SK-N-SH treated with all-trans-retinoic acid at 6 μM for 48 hours (cell line): ENCODE measurements around the gene NRDE2.

Experiments used
- BACH2 ChIP-seq: fragments of 250-450 bp; sonication (Bioruptor Pico); IDR thresholded peaks from 2 replicates; pipeline ENCODE4 v1.9.0; 2021; ENCODE audit warnings: mild to moderate bottlenecking, borderline replicate concordance
- GLIS3 ChIP-seq: fragments of 250-450 bp; sonication (Bioruptor Pico); IDR thresholded peaks from 2 replicates; pipeline ENCODE4 v1.5.0; 2020; ENCODE audit warnings: mild to moderate bottlenecking, moderate library complexity
- RARB ChIP-seq: fragments of 250-450 bp; sonication (Bioruptor Pico); IDR thresholded peaks from 2 replicates; pipeline ENCODE4 v1.8.0; 2021; ENCODE audit warnings: mild to moderate bottlenecking, moderate library complexity
- TOX ChIP-seq: fragments of 250-450 bp; sonication (Bioruptor Pico); IDR thresholded peaks from 2 replicates; pipeline ENCODE4 v1.8.0; 2021; ENCODE audit warnings: mild to moderate bottlenecking, moderate library complexity, borderline replicate concordance
- ZNF70 ChIP-seq: fragments of 450-650 bp; formaldehyde crosslinking; IDR thresholded peaks from 2 replicates; pipeline ENCODE4 v1.5.0; 2020; ENCODE audit warnings: mild to moderate bottlenecking, moderate library complexity
- ZNF8 ChIP-seq: fragments of 450-650 bp; formaldehyde crosslinking; IDR thresholded peaks from 2 replicates; pipeline ENCODE4 v1.5.0; 2020; ENCODE audit warnings: mild to moderate bottlenecking, moderate library complexity
- TF ChIP-seq, protein P1 (sequence below): fragments of 250-450 bp; sonication (Bioruptor Pico); IDR thresholded peaks from 2 replicates; pipeline ENCODE4 v1.5.1; 2020; ENCODE audit warnings: low read depth, mild to moderate bottlenecking, moderate library complexity

DNA sequence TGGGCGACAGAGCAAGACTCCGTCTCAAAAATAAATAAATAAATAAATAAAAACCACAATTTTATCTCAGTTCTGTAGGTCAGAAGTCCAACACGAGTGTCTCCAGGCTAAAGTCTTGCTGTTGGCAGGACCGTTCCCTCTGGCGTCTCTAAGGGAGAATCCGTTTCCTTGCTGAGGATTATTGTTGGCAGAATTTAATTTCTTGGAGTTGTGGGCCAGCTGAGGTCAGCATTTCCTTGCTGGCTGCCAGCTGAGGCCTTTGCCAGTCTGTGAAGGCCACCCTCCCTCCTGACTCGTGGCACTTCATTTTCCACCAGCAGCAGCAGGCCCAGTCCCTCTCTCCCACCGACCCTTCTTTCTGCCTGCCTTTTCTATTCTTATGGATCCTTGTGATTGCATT is 58.2 kb downstream of the NRDE2 start:
- no peak for TF ChIP-seq ZNF70 (CRISPR knock-in tag)
- TF ChIP-seq ZNF8, result no peak
- TF ChIP-seq, protein P1, sequence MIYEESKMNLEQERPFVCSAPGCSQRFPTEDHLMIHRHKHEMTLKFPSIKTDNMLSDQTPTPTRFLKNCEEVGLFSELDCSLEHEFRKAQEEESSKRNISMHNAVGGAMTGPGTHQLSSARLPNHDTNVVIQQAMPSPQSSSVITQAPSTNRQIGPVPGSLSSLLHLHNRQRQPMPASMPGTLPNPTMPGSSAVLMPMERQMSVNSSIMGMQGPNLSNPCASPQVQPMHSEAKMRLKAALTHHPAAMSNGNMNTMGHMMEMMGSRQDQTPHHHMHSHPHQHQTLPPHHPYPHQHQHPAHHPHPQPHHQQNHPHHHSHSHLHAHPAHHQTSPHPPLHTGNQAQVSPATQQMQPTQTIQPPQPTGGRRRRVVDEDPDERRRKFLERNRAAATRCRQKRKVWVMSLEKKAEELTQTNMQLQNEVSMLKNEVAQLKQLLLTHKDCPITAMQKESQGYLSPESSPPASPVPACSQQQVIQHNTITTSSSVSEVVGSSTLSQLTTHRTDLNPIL (CRISPR knock-in tag), result no peak
- TF ChIP-seq GLIS3 (CRISPR knock-in tag), result no peak
- TF ChIP-seq TOX, result no peak
- no peak for TF ChIP-seq BACH2 (CRISPR knock-in tag)
- no peak for TF ChIP-seq RARB (CRISPR knock-in tag)
